Measurements from ENCODE around the gene TAF4.
"Not testable (repeated sequence)": the region's sequence is repeated elsewhere in the genome, so short reads cannot be mapped to it uniquely, and the experiment has no call there.

The TAF4 gene

DNA sequence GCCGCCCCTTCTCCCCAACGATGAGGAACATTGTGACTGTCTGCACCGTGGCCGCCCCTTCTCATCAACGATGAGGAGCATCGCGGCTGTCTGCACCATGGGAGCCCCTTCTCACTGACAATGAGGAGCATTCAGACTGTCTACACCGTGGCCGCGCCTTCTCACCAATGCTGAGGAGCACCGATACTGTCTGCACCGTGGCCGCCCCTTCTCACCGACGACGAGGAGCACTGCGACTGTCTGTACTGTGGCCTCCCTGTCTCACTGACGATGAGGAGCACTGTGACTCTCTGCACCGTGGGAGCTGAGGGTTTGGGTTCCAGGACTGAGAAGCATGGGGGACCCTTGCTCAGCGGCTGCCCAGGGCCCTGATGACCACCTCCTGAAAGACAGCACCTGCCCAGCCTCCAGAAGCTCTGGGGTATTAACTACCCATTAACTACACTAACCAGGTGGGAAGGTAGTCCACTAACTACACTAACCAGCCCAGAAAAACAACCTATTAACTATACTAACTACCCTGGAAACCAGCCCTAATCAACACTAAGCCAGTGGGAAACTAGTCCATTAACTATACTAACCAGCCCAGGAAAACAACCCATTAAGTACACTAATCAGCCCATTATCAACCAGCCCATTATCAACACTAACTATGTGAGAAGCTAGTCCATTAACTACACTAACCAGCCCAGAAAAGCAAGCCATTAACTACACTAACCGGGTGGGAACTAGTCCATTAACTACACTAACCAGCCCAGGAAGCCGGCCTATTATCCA is 116.9 kb downstream of the TAF4 start:
- no peak for DNase-seq (ENCODE audit: low read depth in 3 of 3)

GRCh38 chr20:61948056-61948455 is 117.6 kb downstream of the TAF4 start:
- not testable (repeated sequence) for DNase-seq (ENCODE audit: low read depth in 3 of 3)

GRCh38 chr20:61945495-61945894 is 120.2 kb downstream of the TAF4 start:
- not testable (repeated sequence) for DNase-seq (ENCODE audit: low read depth in 3 of 3)

DNA sequence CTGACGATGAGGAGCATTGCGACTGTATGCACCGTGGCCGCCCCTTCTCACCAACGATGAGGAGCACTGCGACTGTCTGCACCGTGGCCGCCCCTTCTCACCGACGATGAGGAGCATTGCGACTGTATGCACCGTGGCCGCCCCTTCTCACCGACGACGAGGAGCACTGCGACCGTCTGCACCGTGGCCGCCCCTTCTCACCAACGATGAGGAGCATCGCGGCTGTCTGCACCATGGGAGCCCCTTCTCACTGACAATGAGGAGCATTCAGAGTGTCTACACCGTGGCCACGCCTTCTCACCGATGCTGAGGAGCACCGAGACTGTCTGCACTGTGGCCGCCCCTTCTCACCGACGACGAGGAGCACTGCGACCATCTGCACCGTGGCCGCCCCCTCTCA is 120.7 kb downstream of the TAF4 start:
- not testable (repeated sequence) for DNase-seq (ENCODE audit: low read depth in 3 of 3)

- no peak for DNase-seq (ENCODE audit: low read depth in 3 of 3)
Measured at GRCh38 chr20:61942526-61942925, 123.2 kb downstream of the TAF4 start.

DNA sequence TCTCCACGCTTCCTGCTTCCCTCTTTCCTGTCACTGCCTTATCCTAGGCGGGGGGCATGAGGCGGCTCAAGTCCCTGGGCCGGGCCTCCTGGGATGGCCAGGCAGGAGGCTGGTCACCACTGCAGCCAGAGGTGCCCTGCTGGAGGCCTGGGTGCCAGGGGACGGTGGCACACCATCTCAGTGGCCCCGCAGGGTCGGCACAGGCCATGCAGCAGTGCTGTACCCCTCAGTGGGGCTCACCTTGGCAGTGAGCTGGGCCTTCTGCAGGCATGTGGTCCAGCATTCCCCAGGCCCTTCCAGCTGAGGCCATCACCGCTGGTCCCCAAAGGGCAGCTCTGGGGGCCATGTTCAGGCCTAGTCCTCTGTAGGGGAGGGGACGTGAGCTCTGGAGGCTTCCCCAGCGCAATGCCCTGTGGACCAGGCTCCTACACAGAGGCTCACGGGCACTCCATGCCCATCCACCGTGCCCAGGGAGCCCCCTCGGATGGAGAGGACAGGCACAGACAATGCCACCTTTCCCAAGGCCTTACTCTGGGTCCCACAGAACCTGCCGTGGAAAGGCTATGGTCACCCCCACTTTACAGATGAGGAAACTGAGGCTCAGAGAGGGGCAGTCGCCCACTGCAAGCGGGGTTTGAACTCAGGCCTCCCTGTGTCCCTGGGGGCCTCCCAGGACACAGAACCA is 123.8 kb downstream of the TAF4 start:
- no peak for DNase-seq (ENCODE audit: low read depth in 3 of 3)

DNA sequence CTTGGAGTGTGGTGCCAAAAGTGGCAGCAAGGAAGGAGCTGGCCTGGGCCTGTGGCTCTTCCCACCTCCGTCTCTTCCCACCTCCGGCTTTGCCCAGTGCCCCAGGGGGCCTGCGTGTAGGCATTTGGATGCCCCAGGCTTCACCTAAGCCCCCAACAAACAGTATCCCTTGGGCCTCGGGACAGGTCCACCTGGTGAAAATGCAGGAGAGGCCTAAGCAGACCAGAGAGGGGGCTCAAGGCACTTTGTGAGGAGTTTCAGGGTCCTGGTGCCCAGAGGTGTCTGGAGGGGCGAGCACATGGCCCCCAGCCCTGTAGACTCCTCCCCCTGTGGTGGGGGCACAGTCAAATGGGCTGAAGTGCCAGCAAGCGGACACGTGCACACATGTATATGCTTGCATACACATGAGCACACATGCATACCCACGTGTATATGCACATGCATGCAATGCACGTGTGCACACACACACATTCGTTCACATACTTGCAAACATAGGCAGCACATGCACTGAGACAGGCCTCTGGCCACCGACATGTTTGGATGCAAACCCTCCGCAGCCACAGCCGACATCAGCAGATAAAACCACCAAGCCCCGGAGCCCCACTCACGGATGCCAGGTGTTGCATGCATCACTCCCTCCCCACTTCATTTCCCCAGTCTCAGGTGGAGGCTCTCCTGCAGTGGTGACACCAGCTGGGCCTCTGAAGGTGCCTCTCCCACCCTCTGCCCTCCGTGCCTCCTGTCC is 124.5 kb downstream of the TAF4 start:
- DNase-seq (ENCODE audit: low read depth in 3 of 3): no peak

- DNase-seq (ENCODE audit: low read depth in 3 of 3): no peak
Measured at GRCh38 chr20:61940491-61940890, 125.2 kb downstream of the TAF4 start.

DNA sequence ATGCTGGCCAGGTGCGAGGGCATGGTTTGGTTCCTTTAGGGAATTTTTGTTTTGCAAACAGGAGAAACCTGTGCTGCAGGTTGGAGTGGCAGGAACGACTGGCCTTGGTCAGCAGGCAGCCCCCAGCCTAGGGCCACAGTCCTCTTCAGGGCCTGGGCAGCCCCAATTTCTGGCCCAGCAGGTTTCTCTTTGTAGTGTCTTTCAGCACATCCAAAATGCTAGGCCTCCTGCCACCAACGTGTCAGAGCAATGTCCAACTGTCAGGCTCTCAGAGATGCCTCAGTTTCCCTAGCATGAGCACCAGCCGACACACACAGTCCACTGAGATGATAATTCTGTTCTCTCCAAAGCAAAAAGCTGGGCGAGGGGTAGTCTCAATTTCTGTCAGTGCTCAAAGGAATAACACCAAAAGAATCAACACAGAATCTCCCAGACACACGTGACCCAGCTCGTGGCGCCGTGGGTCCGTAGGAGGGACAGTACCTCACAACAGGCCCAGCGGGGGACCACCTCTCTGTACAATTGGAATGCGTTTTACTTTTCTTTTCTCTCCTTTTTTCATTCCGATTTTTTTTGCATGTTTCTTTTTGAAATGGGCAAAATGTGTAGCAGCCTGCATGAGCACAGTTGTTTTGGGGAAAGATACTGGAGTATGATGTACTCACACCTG is 125.9 kb downstream of the TAF4 start:
- no peak for DNase-seq (ENCODE audit: low read depth in 3 of 3)

GRCh38 chr20:61938839-61939690 is 126.6 kb downstream of the TAF4 start:
- DNase-seq (ENCODE audit: low read depth in 3 of 3): no peak

DNA sequence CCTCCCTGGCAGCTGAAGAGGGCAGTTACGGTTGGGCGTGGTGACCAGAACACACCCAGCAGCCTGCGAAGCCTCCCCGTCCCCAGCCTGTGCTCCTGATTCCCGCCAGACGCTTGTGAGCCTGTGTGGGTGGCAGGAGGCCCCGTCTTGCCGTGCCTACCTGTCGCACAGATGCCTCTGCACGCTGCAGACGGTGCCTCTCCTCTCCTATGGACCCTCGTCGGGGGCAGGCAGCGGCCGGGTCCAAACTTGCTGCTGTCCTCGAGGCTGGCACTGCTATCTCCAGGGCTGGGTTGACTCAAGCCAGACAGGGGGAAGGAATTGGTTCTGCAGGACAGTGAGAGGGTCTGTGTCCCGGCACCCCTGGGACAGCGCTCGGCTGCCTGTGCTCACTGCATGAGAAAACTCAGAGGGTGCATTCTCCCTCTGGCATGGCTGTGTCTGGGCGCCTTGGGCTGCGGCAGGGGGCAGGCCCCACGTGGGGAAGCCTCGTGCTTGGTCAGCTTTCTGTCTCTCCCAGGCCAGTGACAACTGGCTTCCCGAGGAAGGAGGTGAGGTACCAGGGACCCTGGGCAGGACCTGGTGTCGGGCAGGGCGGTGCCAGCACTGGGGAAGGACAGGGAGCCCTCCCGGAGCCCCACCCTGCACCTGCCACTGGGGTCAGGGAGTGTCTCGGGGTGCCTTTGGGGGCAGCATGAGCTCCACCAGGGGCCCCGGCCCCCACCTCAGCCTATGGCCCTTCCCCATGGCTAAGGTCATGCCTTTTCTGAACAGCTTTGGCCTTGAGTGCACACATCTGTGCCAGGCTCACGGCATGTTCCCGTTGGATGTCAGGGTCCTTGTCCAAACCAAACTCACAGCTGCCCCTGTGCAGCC is 127.5 kb downstream of the TAF4 start:
- DNase-seq (ENCODE audit: low read depth in 3 of 3): no peak

- DNase-seq (ENCODE audit: low read depth in 3 of 3): no peak
Measured at GRCh38 chr20:61937146-61937962, 128.3 kb downstream of the TAF4 start.

DNA sequence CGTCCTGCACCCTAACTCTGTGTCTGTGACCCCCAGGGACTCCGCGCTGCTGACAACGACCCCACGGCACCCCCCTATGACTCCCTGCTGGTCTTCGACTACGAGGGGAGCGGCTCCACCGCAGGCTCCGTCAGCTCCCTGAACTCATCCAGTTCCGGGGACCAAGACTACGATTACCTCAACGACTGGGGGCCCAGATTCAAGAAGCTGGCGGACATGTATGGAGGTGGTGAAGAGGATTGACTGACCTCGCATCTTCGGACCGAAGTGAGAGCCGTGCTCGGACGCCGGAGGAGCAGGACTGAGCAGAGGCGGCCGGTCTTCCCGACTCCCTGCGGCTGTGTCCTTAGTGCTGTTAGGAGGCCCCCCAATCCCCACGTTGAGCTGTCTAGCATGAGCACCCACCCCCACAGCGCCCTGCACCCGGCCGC is 129.0 kb downstream of the TAF4 start:
- no peak for DNase-seq (ENCODE audit: low read depth in 3 of 3)

DNA sequence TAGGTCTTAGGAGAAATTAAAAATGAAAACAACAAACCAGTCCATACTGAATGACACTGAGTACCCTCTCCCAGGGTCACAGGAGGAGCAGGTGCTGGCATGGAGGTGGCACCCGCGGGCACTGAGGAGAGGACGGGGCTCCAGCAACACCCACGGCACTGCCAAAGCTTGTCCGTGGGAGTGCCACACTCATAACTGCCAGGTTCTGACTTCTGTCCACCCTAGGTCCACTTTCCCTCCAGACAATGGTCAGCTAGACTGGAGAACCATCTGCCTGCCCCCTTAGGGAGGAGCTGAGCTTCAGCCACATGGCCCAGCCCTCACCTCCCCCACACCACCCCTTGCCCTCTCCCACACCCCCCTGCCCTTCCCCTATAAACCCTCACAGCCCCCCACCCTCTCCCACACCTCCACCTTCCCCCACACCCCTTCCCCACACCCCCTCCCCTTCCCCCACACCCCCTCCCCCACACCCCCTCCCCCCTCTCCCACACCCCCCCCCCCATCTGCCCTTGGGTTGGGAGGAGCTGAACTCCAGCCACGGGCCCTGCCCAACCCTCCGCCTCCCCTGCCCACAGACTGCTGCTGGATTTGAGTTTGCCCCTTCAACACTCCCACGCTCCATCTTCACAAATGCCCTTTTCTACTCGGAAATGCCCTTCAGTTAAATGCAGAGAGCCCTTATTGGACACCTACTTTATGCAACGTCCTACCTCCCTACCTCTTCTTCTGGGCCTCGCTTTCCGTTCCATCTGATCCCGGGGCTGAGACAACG is 129.6 kb downstream of the TAF4 start:
- DNase-seq (ENCODE audit: low read depth in 3 of 3): no peak

GRCh38 chr20:61934716-61935530 is 130.8 kb downstream of the TAF4 start:
- no peak for DNase-seq (ENCODE audit: low read depth in 3 of 3)

- DNase-seq (ENCODE audit: low read depth in 3 of 3): no peak
Measured at GRCh38 chr20:61933951-61934715, 131.5 kb downstream of the TAF4 start.

DNA sequence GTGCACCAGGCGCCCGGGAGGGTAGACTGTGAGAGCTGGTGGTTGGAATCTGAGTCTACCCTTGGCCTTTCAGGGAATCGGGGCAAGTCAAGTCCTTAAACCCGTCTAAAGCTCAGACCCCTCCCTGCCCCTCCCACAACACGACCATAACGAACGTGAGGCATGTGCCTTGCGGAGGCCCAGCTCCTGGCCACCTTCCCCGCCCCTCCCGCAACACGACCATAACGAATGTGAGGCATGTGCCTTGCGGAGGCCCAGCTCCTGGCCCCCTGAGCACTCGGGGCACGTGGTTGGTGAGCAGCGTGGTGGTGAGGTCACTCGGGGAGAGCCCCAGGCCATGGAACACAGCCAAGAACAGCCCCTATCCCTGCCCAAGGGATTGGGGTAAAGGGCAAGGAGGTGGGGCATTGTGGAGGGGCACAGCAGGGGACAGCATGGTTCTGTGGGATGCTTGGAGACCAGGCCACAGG is 132.2 kb downstream of the TAF4 start:
- no peak for DNase-seq (ENCODE audit: low read depth in 3 of 3)
